Measurements from ENCODE around the gene RBP3.

The RBP3 gene

DNA sequence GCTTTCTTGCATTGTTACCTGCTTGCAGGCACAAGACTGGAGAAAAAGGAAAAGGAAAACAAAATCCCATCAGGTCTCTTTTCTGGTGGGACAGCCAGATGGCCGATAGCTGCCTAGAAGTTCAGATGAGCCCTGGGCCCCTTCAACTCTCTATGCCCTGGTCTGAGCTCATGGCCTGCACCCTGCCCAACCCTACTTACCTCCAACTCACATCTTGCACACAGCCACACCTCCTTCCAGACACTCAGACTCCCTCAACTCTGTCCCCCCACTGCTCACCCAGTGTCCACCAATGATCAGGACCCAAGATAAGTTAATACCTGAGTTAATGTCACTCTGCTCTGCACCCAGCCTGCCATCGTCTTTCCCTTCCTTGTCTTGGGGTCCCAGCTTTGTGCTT lies 10.9 kb downstream of the RBP3 start:
- DNase-seq (ENCODE audit: low read depth), result no peak

- no peak for DNase-seq (ENCODE audit: low read depth)
These were observed 11.7 kb downstream of the RBP3 start for GRCh38 chr10:47359626-47360418.

GRCh38 chr10:47360419-47361040 lies 12.4 kb downstream of the RBP3 start:
- no peak for DNase-seq (ENCODE audit: low read depth)

- DNase-seq (ENCODE audit: low read depth), result no peak
These were observed 13.1 kb downstream of the RBP3 start for GRCh38 chr10:47361293-47361692.

DNA sequence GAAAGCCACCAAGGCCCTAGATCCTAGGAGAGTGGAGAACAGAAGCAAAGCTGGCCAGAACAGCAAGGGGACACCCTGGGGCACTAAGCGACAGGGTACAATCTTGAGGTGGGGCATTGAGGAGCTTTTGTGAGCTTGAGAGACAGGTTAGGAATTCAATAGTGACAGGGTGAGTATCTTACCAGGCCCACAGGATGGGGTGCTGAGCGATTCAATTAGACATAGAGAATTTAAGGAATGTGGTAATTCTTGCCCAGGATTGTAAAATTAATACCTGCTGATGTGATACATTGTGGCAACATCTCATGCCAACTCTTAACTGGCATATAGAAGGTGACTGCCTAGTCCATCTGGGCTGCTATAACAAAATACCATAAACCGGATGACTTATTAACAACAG lies 14.0 kb downstream of the RBP3 start:
- DNase-seq (ENCODE audit: low read depth), result no peak

DNA sequence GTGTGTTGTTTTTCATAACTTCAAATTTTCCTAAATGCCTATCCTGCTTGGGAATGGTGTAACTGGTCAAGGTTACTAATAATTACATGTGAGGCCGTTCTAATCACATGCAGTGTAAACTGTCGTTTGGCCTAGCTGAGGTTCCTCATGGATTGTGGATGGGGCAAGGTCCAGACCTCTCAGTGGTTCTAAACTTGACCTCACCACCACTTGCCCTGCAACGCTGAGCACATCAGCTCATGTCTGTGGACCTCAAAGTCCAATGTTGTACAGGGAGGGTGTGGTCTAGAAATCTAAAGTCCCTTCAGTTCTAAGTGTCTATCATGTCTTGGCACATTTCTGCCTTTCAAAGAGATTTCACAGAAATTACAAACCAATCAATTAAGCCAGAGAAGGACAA lies 15.6 kb downstream of the RBP3 start:
- DNase-seq (ENCODE audit: low read depth), result no peak

DNA sequence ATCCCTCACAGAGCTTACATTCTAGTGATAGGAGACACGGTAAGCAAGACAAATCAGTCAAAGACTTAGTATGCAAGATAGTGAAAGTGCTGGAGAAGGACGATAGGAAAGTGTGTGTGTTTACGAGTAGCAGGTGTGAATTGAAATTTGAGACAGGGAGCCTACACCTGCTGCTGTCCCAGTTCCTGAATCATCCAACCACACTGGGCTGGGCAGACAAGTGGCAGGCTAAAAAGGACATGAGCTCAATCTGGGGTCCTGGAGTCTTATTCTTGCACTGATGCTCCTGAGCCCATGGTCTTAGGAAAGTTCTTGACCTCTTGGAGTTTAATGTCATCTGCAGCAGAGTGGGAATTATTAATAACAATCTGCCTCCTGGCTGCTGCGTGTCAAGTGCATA lies 16.2 kb downstream of the RBP3 start:
- DNase-seq (ENCODE audit: low read depth), result no peak

GRCh38 chr10:47364911-47365310 lies 16.7 kb downstream of the RBP3 start:
- DNase-seq (ENCODE audit: low read depth), result no peak

GRCh38 chr10:47365431-47366180 lies 17.4 kb downstream of the RBP3 start:
- no peak for DNase-seq (ENCODE audit: low read depth)

GRCh38 chr10:47366181-47366631 lies 18.0 kb downstream of the RBP3 start:
- DNase-seq (ENCODE audit: low read depth), result no peak

- no peak for DNase-seq (ENCODE audit: low read depth)
These were observed 18.7 kb downstream of the RBP3 start for GRCh38 chr10:47366731-47367460.

- no peak for DNase-seq (ENCODE audit: low read depth)
These were observed 19.5 kb downstream of the RBP3 start for GRCh38 chr10:47367646-47368045.

DNA sequence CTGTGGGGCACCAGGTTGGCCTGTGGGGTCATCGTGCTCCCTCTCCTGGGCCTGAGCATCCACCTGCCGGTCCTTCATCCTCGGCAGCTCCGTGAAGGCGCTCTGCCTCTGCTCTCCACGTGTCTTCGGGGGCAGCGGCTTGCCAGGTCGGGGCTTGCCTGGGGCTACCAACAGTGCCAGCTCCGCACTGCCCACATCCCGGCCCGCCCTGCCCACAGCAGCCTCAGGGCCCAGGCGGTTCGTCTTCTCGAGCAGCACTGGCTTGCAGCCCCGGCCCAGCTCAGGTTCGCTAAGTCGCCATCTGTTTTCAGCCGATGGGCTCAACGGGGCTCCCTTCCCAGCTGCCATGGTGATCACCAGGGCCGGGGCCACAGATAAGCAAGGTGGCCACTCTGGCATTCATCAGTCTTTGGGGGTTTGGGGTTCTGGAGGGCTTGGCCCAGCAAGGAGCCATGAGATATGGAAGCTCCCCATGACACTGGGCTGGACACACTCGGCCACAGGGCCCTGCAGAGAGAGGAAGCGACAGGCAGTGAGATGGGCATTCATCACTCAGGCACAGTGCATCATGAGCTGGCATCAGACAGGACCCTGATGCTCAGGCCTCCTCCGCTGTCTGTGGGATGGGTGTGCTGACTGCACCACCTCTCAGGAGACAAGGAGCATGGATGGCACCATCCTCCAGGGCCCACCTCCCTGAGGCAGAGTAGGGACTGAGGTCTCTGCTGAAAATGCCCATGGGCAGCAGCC lies 20.4 kb downstream of the RBP3 start:
- DNase-seq (ENCODE audit: low read depth), result no peak

DNA sequence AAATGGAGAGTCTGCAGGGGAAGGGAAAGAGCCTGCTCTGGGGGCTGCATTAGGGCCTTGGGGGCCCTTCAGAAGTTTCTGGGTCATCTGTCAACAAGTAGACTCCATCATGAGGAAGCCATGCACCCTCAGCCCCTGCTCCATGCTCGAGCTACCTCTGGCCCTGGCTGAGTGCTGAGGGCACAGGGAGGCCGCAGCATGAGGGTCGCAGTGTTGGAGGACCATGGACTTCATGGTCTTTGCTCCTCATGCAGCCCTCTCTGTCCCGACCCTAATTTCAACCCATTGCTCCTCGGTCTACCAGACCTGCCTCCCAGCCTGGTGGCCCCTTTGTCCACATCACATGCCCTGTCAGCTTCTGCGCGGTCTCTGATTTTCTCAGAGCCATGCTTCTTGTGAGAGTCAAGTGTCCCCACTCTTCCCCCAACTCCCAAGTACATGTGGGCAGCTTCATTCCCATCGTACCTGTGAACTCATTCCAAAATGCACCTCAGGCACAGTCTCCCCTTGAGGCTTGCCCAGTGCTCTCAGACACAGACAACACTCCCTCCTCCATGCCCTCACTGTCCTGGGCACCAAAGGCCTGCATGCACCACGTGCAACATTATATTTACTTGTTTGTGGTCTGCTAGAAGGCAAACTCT lies 21.2 kb downstream of the RBP3 start:
- no peak for DNase-seq (ENCODE audit: low read depth)

GRCh38 chr10:47370015-47370767 lies 22.0 kb downstream of the RBP3 start:
- no peak for DNase-seq (ENCODE audit: low read depth)

GRCh38 chr10:47370878-47371277 lies 22.7 kb downstream of the RBP3 start:
- no peak for DNase-seq (ENCODE audit: low read depth)

- no peak for DNase-seq (ENCODE audit: low read depth)
These were observed 23.7 kb downstream of the RBP3 start for GRCh38 chr10:47371629-47372485.

DNA sequence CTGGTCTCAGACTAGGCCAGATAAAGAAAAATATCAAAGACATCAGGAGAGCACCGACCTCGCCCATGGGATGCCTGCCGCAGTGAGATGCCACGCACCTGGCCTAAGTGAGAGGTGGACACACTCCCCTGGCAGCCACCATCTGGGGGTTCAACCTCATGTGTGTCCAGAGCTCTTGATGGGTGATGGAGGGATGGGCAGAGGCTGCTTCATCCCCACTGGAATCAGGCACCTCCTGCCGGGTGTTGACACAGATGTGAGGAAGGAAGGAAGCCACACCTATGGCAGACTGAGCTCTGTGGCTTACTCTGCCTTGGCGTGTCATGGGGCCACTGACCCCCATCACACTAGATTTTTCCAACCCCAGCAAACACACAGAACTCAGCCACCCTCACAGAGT lies 24.6 kb downstream of the RBP3 start:
- DNase-seq (ENCODE audit: low read depth), result no peak

Measured in stimulated activated CD8-positive, alpha-beta memory T cell treated with anti-CD3 and anti-CD28 coated beads, Interleukin-12 subunit alpha, Interleukin-12 subunit beta, amount 100 ng/mL, for 1 hour (primary cell).